ENCODE results near the gene PTDSS2. TPM values are rescaled to one million over a fixed set of nuclear protein-coding genes. Genes with fewer than 3 reads are reported as not detected.

Gene PTDSS2
- total and polyA plus RNA-seq, 2 of the 13 experiments (the other 11 are each of a cell fraction or from before 2014, with no cell fraction given): 21.7 to 26.4 TPM

- TF ChIP-seq, protein P1, sequence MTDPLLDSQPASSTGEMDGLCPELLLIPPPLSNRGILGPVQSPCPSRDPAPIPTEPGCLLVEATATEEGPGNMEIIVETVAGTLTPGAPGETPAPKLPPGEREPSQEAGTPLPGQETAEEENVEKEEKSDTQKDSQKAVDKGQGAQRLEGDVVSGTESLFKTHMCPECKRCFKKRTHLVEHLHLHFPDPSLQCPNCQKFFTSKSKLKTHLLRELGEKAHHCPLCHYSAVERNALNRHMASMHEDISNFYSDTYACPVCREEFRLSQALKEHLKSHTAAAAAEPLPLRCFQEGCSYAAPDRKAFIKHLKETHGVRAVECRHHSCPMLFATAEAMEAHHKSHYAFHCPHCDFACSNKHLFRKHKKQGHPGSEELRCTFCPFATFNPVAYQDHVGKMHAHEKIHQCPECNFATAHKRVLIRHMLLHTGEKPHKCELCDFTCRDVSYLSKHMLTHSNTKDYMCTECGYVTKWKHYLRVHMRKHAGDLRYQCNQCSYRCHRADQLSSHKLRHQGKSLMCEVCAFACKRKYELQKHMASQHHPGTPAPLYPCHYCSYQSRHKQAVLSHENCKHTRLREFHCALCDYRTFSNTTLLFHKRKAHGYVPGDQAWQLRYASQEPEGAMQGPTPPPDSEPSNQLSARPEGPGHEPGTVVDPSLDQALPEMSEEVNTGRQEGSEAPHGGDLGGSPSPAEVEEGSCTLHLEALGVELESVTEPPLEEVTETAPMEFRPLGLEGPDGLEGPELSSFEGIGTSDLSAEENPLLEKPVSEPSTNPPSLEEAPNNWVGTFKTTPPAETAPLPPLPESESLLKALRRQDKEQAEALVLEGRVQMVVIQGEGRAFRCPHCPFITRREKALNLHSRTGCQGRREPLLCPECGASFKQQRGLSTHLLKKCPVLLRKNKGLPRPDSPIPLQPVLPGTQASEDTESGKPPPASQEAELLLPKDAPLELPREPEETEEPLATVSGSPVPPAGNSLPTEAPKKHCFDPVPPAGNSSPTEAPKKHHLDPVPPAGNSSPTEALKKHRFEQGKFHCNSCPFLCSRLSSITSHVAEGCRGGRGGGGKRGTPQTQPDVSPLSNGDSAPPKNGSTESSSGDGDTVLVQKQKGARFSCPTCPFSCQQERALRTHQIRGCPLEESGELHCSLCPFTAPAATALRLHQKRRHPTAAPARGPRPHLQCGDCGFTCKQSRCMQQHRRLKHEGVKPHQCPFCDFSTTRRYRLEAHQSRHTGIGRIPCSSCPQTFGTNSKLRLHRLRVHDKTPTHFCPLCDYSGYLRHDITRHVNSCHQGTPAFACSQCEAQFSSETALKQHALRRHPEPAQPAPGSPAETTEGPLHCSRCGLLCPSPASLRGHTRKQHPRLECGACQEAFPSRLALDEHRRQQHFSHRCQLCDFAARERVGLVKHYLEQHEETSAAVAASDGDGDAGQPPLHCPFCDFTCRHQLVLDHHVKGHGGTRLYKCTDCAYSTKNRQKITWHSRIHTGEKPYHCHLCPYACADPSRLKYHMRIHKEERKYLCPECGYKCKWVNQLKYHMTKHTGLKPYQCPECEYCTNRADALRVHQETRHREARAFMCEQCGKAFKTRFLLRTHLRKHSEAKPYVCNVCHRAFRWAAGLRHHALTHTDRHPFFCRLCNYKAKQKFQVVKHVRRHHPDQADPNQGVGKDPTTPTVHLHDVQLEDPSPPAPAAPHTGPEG (CRISPR knock-in tag; IDR thresholded peaks at IDR 0.05): peak; percentile 79
- peak; percentile 49; the same call in 1 of the 2 replicates for TF ChIP-seq ZNF44 (CRISPR knock-in tag; IDR thresholded peaks at IDR 0.05)
- TF ChIP-seq, protein P2, sequence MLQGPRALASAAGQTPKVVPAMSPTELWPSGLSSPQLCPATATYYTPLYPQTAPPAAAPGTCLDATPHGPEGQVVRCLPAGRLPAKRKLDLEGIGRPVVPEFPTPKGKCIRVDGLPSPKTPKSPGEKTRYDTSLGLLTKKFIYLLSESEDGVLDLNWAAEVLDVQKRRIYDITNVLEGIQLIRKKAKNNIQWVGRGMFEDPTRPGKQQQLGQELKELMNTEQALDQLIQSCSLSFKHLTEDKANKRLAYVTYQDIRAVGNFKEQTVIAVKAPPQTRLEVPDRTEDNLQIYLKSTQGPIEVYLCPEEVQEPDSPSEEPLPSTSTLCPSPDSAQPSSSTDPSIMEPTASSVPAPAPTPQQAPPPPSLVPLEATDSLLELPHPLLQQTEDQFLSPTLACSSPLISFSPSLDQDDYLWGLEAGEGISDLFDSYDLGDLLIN (CRISPR knock-in tag; IDR thresholded peaks at IDR 0.05; ENCODE audit: borderline replicate concordance): peak; percentile 75
- TF ChIP-seq YEATS2 (CRISPR knock-in tag; IDR thresholded peaks at IDR 0.05; ENCODE audit: borderline replicate concordance): peak; percentile 85
- TF ChIP-seq PPARG (CRISPR knock-in tag; conservative IDR thresholded peaks at IDR 0.05): 0 out of 2 replicates have a peak, but pooled peaks have one; percentile 18
- TF ChIP-seq MXI1 (IDR thresholded peaks at IDR 0.05; ENCODE audit: borderline replicate concordance, low read depth, low read length): peak; percentile 93
- TF ChIP-seq MLLT10 (CRISPR knock-in tag; IDR thresholded peaks at IDR 0.05): no peak
- peak; percentile 38; the same call in 1 of the 2 replicates for TF ChIP-seq CSRNP1 (CRISPR knock-in tag; IDR thresholded peaks at IDR 0.05)
- peak; percentile 30; the same call in 1 of the 2 replicates for TF ChIP-seq ARNT2 (CRISPR knock-in tag; IDR thresholded peaks at IDR 0.05; ENCODE audit: low read depth)
- peak; percentile 55 for TF ChIP-seq ZNF883 (CRISPR knock-in tag; IDR thresholded peaks at IDR 0.05; ENCODE audit: not compliant biosample characterization)
- peak; percentile 90; the same call in 1 of the 2 replicates for TF ChIP-seq ELF4 (CRISPR knock-in tag; IDR thresholded peaks at IDR 0.05; ENCODE audit: borderline replicate concordance)
- TF ChIP-seq ARID5B (CRISPR knock-in tag; IDR thresholded peaks at IDR 0.05): peak; percentile 16; the same call in 1 of the 2 replicates
- no peak for TF ChIP-seq ZNF326 (CRISPR knock-in tag; IDR thresholded peaks at IDR 0.05; ENCODE audit: borderline replicate concordance)
- TF ChIP-seq HNF4A (CRISPR knock-in tag; IDR thresholded peaks at IDR 0.05): peak; percentile 10; the same call in 1 of the 2 replicates
- no peak for TF ChIP-seq ZBTB8A (CRISPR knock-in tag; IDR thresholded peaks at IDR 0.05; ENCODE audit: borderline replicate concordance, low read depth)
Observed at GRCh38 chr11:506238-506994, 56.3 kb downstream of the PTDSS2 start (continued).
